HG03342 (cell line): ENCODE measurements around the gene GALNS.

ENCODE experiments used
- ATAC-seq: cut with Tn5 transposase; IDR thresholded peaks from one replicate; pipeline ENCODE4 v1.9.1; 2021; ENCODE audit warnings: mild to moderate bottlenecking, moderate library complexity; ENCODE audit not compliant: unreplicated experiment

Gene GALNS

GRCh38 chr16:88877564-88878289 is 21.0 kb upstream of the GALNS start:
- no peak for ATAC-seq

GRCh38 chr16:88876942-88877526 is 20.3 kb upstream of the GALNS start:
- ATAC-seq: no peak

GRCh38 chr16:88875703-88876234 is 19.0 kb upstream of the GALNS start:
- no peak for ATAC-seq

GRCh38 chr16:88874938-88875599 is 18.3 kb upstream of the GALNS start:
- no peak for ATAC-seq

GRCh38 chr16:88872650-88873331 is 16.0 kb upstream of the GALNS start:
- ATAC-seq: no peak

GRCh38 chr16:88871730-88872416 is 15.1 kb upstream of the GALNS start:
- ATAC-seq: no peak

- ATAC-seq: no peak
These were observed 14.6 kb upstream of the GALNS start for GRCh38 chr16:88871349-88871702.

GRCh38 chr16:88870608-88871348 is 14.0 kb upstream of the GALNS start:
- no peak for ATAC-seq

- ATAC-seq: no peak
These were observed 12.9 kb upstream of the GALNS start for GRCh38 chr16:88869673-88869980.

- no peak for ATAC-seq
These were observed 12.4 kb upstream of the GALNS start for GRCh38 chr16:88868974-88869672.

- no peak for ATAC-seq
These were observed 11.0 kb upstream of the GALNS start for GRCh38 chr16:88867581-88868246.

GRCh38 chr16:88866151-88866920 is 9.6 kb upstream of the GALNS start, which contains the start of gene PABPN1L:
TSS of gene PABPN1L (minus strand) at chr16:88866660. CDS start at chr16:88866606, 54 bp downstream.
- ATAC-seq: no peak

GRCh38 chr16:88865742-88866141 is 9.0 kb upstream of the GALNS start:
- no peak for ATAC-seq

- ATAC-seq: no peak
These were observed 8.6 kb upstream of the GALNS start for GRCh38 chr16:88865310-88865709.

GRCh38 chr16:88864521-88864920 is 7.8 kb upstream of the GALNS start:
- no peak for ATAC-seq

GRCh38 chr16:88864099-88864498 is 7.4 kb upstream of the GALNS start:
- no peak for ATAC-seq

- ATAC-seq: no peak
These were observed 6.7 kb upstream of the GALNS start for GRCh38 chr16:88863426-88863825.

- ATAC-seq: no peak
These were observed 6.2 kb upstream of the GALNS start for GRCh38 chr16:88862968-88863367.
